ENCODE results near the gene CRAT. TPM values are rescaled to one million over a fixed set of nuclear protein-coding genes. Genes with fewer than 3 reads are reported as not detected.

CRAT gene
- total and polyA plus RNA-seq, 2 of the 4 experiments (the other 2 are of a cell fraction) = 18.8 to 41.6 TPM

- dilution Hi-C loops (cut with HindIII; ENCODE audit: low sequenced_read_pairs, unreplicated experiment) (no loop called here), in situ Hi-C loops (cut with MboI; ENCODE audit: low sequenced_read_pairs) (no loop called here)
- no peak; the same call in 1 of the 2 replicates for ATAC-seq (ENCODE audit: low read depth)
Observed at GRCh38 chr9:129071526-129072126, 39.0 kb downstream of the CRAT start.

More at GRCh38 chr9:129071526-129072126, 39.0 kb downstream of the CRAT start:
- ChIA-PET CTCF (no interaction called here), POLR2A (ENCODE audit: unreplicated experiment) (no interaction called here)
- no peaks in the 10 kb centered on the region for H4K20me1 ChIP-seq (ENCODE audit: insufficient read depth, low read length)
- no peak overlapping the region for H3K14ac ChIP-seq (replicated peaks; ENCODE audit: low read depth, low read length)
- no peak overlapping the region for H3K18ac ChIP-seq (ENCODE audit: low read depth, low read length)
- H4K8ac ChIP-seq (ENCODE audit: low read depth in 2 of 2, low read length in 2 of 2) = no peak overlapping the region
- H2AK9ac ChIP-seq (replicated peaks; ENCODE audit: low read depth, low read length, poor library complexity) = peak overlapping the region; percentile 28
- H3K4me1 ChIP-seq (ENCODE audit: control insufficient read depth, insufficient read depth, low read length) = no peaks in the 10 kb centered on the region
- no peaks in the 10 kb centered on the region for H3K27me3 ChIP-seq (ENCODE audit: control insufficient read depth, insufficient read depth, low read length)
- DNase-seq = no peak
- H3K9ac ChIP-seq (ENCODE audit: low read depth, low read length) = no peak overlapping the region
- intact Hi-C loops (cut with micrococcal nuclease) = no loop called here
- no peak overlapping the region for H3K4me3 ChIP-seq (ENCODE audit: insufficient read depth, low read depth, low read length)
- no peak overlapping the region for H4K91ac ChIP-seq (ENCODE audit: insufficient read depth, low read depth, low read length)
- H3K79me1 ChIP-seq (ENCODE audit: low read depth in 1 of 2, low read length in 2 of 2) = no peaks in the 10 kb centered on the region
- no peak overlapping the region for H2BK5ac ChIP-seq (ENCODE audit: low read depth, low read length, poor library complexity, severe bottlenecking)
- H2BK20ac ChIP-seq (ENCODE audit: low read depth, low read length) = no peak overlapping the region
- H3K36me3 ChIP-seq (ENCODE audit: control insufficient read depth, insufficient read depth, low read length) = peaks cover 14% of the 10 kb centered on the region; the same call in 1 of the 2 replicates
- no peak overlapping the region for H3K4me2 ChIP-seq (ENCODE audit: low read depth, low read length)
- no peak overlapping the region for H2AK5ac ChIP-seq (ENCODE audit: low read depth, low read length)
- no peak overlapping the region for H3K56ac ChIP-seq (ENCODE audit: extremely low read depth, insufficient read depth, low read length)
- no peak overlapping the region for H2BK120ac ChIP-seq (ENCODE audit: low read depth, low read length)
- H3K9me3 ChIP-seq (ENCODE audit: control insufficient read depth, insufficient read depth, low read length) = no peaks in the 10 kb centered on the region
- H3K23ac ChIP-seq (ENCODE audit: low read depth, low read length) = no peak overlapping the region
- H2AFZ ChIP-seq (replicated peaks; ENCODE audit: low read length, poor library complexity) = no peak overlapping the region
- H3K4ac ChIP-seq (ENCODE audit: low read depth, low read length) = no peak overlapping the region
- BruUV-seq (replicated peaks) = no TSS peak
- no peak overlapping the region for H3K27ac ChIP-seq (ENCODE audit: insufficient read depth, low read length)
- 0 out of 2 replicates have a peak, but pooled peaks cover 6% of the 10 kb centered on the region for H3K9me1 ChIP-seq (ENCODE audit: insufficient read depth, low read length)
- H4K5ac ChIP-seq (ENCODE audit: low read depth, low read length) = no peak overlapping the region
- 37% methylated on average over 3 of the region's 10 CpGs; no CpG with 5 or more reads in 1 of the 2 experiments for WGBS, 2 experiments (ENCODE audit: extremely low coverage in 2 of 2, insufficient read length in 1 of 2)
- no peak overlapping the region for H2BK15ac ChIP-seq (ENCODE audit: low read depth, low read length)
- TF ChIP-seq FOS (IDR thresholded peaks at IDR 0.05; ENCODE audit: low read depth, low read length) (no peak), CTCF (conservative IDR thresholded peaks at IDR 0.05; ENCODE audit: low read depth, low read length) (no peak), MAFK (IDR thresholded peaks at IDR 0.05; ENCODE audit: low read depth, low read length) (no peak), BHLHE40 (IDR thresholded peaks at IDR 0.05; ENCODE audit: low read depth, low read length) (no peak), CHD1 (IDR thresholded peaks at IDR 0.05; ENCODE audit: low read depth, low read length) (no peak), NFE2L2 (IDR thresholded peaks at IDR 0.05; ENCODE audit: low read depth, low read length) (no peak), RCOR1 (IDR thresholded peaks at IDR 0.05; ENCODE audit: insufficient replicate concordance, low read length) (no peak), SMC3 (IDR thresholded peaks at IDR 0.05; ENCODE audit: low read depth, low read length) (no peak), POLR2A (IDR thresholded peaks at IDR 0.05; ENCODE audit: low read depth, low read length) (no peak), USF2 (IDR thresholded peaks at IDR 0.05; ENCODE audit: low read depth, low read length) (no peak), MAZ (IDR thresholded peaks at IDR 0.05; ENCODE audit: borderline replicate concordance, low read depth, low read length) (no peak), CEBPB (IDR thresholded peaks at IDR 0.05; ENCODE audit: low read depth, low read length) (no peak), RAD21 (IDR thresholded peaks at IDR 0.05; ENCODE audit: low read length) (no peak), RFX5 (IDR thresholded peaks at IDR 0.05; ENCODE audit: low read depth, low read length) (no peak), MXI1 (IDR thresholded peaks at IDR 0.05; ENCODE audit: borderline replicate concordance, low read depth, low read length) (no peak)
- TF ChIP-seq, protein P1, sequence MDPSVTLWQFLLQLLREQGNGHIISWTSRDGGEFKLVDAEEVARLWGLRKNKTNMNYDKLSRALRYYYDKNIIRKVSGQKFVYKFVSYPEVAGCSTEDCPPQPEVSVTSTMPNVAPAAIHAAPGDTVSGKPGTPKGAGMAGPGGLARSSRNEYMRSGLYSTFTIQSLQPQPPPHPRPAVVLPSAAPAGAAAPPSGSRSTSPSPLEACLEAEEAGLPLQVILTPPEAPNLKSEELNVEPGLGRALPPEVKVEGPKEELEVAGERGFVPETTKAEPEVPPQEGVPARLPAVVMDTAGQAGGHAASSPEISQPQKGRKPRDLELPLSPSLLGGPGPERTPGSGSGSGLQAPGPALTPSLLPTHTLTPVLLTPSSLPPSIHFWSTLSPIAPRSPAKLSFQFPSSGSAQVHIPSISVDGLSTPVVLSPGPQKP (IDR thresholded peaks at IDR 0.05; ENCODE audit: borderline replicate concordance, low read depth, low read length) = no peak

Data from IMR-90 (cell line).